RWPE1 (cell line): ENCODE measurements around the gene RBM33.

ENCODE experiments used
- CTCF ChIA-PET: fragments of 350-600 bp; sonication (Branson Sonifier 250); formaldehyde crosslinking; extraction: SDS; loops from one replicate; lab custom pipeline; 2021; lab: Yijun Ruan, JAX
- POLR2A ChIA-PET: fragments of 400-600 bp; formaldehyde crosslinking; extraction: SDS; loops from one replicate; lab custom pipeline; 2020; ENCODE audit warnings: antibody characterized with exemption; ENCODE audit not compliant: low non-redundant PET; lab: Yijun Ruan, JAX
- DNase-seq: peaks from one replicate; pipeline ENCODE4 v3.0.0; 2012; ENCODE audit warnings: low spot score
- H3K27ac ChIP-seq: fragments of 450-650 bp; 2 replicates; pipeline ENCODE4 v1.5.1; 2017
- TF ChIP-seq, protein P1 (sequence below): fragments of 450-650 bp; conservative IDR thresholded peaks from 2 replicates; pipeline ENCODE4 v1.5.1; 2017; ENCODE audit warnings: low read depth, mild to moderate bottlenecking

RBM33 gene

DNA sequence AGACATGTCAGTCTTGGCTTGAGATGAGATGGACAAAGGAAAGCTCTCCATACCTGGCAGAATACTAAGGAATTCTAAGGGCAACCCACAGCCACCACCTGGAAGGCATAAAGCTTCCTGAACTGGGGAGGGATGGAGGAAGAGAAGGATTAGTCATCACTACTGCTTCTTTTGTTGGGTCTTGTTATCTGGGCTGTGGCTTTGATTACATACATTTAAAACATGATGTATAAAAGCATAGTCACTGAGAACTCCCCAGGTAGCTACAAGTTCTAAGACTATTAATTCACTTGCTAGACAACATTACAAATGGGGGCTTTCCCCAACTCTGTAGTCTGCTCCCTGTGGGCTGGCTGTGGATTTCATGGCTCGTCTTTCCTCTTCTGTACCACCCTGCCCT, 58.2 kb downstream of the RBM33 start:
- DNase-seq: peak; percentile 70
- peak overlapping the region; percentile 45; the same call in 1 of the 2 replicates for H3K27ac ChIP-seq
- ChIA-PET POLR2A (interaction anchor here (0.6 kb wide), 1 partner anchor 47 kb away, joined by 11 read pairs; no protein-coding TSS in a partner anchor), CTCF (interaction anchor here (0.5 to 0.9 kb wide), 3 partner anchors 20 to 45 kb away, joined by 3 to 4 read pairs (median 3); no protein-coding TSS in a partner anchor)
- TF ChIP-seq, protein P1, sequence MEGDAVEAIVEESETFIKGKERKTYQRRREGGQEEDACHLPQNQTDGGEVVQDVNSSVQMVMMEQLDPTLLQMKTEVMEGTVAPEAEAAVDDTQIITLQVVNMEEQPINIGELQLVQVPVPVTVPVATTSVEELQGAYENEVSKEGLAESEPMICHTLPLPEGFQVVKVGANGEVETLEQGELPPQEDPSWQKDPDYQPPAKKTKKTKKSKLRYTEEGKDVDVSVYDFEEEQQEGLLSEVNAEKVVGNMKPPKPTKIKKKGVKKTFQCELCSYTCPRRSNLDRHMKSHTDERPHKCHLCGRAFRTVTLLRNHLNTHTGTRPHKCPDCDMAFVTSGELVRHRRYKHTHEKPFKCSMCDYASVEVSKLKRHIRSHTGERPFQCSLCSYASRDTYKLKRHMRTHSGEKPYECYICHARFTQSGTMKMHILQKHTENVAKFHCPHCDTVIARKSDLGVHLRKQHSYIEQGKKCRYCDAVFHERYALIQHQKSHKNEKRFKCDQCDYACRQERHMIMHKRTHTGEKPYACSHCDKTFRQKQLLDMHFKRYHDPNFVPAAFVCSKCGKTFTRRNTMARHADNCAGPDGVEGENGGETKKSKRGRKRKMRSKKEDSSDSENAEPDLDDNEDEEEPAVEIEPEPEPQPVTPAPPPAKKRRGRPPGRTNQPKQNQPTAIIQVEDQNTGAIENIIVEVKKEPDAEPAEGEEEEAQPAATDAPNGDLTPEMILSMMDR: no peak

DNA sequence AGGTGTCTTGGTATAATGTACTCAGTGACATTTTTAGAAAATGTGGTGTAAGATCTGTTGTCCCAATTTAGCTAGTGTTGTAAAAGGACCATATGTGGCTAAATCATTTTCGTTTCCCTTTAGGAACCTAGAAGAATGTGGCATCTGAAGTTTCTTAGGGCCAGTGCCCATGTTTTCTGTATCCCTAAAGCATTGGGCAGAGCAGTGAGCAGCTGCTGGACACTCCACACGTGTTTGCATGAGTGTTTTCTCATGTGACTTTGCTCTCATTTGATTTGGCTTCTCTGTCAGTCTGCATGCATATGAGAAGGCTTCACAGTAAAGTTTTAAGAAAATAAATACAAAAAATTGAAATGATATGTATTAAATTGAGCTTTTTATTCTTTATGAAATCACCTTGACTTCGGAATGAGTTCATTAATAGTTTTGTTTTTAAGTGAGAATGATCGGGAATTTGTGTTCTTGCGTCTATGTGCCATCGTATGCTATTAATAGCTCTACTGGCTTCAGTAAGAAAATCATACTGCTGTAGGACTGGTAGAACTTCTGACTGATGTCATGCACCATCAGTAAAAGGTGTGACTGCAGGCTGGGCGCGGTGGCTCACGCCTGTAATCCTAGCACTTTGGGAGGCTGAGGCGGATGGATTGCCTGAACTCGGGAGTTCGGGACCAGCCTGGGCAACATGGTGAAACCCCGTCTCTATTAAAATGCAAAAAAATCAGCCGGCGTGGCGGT, 61.3 kb downstream of the RBM33 start:
- ChIA-PET POLR2A (no interaction called here), CTCF (no interaction called here)
- H3K27ac ChIP-seq: no peak overlapping the region
- no peak for DNase-seq
- TF ChIP-seq, protein P1: no peak

DNA sequence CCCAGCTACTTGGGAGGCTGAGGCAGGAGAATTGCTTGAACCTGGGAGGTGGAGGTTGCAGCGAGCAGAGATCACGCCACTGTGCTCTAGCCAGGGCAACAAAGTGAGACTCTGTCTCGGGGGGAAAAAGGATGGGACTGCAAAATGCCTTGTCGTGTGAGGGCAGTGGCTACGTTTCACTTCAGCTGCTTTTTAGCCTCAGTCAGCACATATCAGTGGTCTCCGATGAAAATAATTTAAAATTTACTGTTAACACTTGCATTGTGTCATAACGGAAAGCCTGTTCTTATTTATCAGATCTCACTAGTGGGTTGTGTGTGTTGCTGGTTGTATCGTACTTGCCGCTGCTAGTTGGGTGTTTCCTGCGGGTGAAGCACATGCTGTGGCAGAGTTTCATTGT, 61.9 kb downstream of the RBM33 start:
- no peak for DNase-seq
- TF ChIP-seq, protein P1: no peak
- CTCF ChIA-PET: no interaction called here
- POLR2A ChIA-PET: no interaction called here
- H3K27ac ChIP-seq: no peak overlapping the region

DNA sequence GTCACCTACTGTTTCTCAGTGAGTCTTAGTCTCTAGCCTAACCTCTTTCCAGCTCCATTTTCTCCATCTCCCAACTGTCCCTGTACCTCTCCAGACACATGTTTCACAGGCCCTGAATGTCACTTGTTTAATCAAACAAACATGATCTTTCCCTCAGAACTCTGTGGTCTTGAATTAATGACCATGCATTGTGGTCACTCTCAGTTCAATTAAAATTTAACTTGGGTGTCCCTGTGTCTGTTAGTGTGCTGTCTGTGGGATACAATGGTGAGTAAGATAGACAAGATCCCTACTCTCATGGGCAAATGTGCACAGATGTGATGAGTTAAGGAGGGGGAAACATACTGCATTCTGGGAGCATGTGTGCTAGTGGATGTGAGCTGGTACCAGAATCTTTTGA, 65.0 kb downstream of the RBM33 start:
- TF ChIP-seq, protein P1: no peak
- DNase-seq: no peak
- ChIA-PET POLR2A (no interaction called here), CTCF (no interaction called here)
- H3K27ac ChIP-seq: no peak overlapping the region

DNA sequence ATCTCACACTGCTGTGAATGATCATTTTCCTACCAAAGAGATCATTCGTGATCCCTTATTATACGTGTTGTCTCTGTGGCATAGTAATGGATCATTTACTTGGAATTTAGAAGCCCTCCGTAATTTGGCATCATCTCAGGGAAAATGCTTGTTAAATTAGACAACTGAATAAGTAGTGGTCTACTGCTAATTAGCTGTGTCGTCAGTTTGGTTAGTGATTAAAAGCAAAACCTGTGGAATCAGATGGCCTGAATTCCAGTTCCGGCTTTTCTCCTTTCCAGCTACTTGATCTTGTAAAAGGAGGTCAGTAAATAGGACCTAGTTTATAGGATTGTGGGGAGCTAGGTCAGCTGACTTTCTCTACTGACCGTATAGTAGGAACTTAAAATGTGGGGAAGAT, 65.6 kb downstream of the RBM33 start:
- no peak for DNase-seq
- POLR2A ChIA-PET: no interaction called here
- TF ChIP-seq, protein P1: no peak
- H3K27ac ChIP-seq: no peak overlapping the region
- CTCF ChIA-PET: no interaction called here

DNA sequence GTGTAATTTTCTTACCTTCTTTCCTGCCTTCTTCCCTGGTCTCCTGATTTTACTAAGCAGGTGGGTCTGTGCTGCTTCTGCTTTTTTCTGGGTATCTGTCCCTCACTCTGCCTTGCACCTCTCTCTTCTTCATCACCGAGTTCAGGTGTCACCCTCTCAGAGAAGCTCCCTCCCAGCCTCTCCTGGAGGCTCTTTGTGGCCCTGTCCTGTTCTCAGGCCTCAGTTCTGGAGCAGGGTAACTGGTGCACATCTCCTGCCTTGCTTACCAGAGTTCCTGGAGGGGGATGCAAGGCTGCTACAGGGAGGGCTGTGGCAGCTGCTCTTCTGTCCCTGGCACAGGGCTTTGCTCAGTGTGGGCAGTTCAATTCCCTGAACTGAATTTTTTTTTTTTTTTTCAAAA, 66.1 kb downstream of the RBM33 start:
- no peak for DNase-seq
- POLR2A ChIA-PET: no interaction called here
- H3K27ac ChIP-seq: no peak overlapping the region
- TF ChIP-seq, protein P1: no peak
- CTCF ChIA-PET: interaction anchor here (0.7 kb wide), 2 partner anchors 42 to 967 kb away, joined by 3 to 4 read pairs; no protein-coding TSS in a partner anchor
